Measurements from ENCODE around the gene INPP5A.

The INPP5A gene

GRCh38 chr10:132634947-132635271, 97.3 kb downstream of the INPP5A start:
- TF ChIP-seq CTCF (IDR thresholded peaks at IDR 0.05; ENCODE audit: low read depth, low read length, poor library complexity, severe bottlenecking) = no peak
- TF ChIP-seq EZH2phosphoT487 (IDR thresholded peaks at IDR 0.05; ENCODE audit: borderline replicate concordance, low read length) = no peak
- Histone ChIP-seq H3F3A (ENCODE audit: control insufficient read depth, insufficient read depth) (no peaks in the 10 kb centered on the region), H3K79me2 (ENCODE audit: control insufficient read depth, low read length) (no peaks in the 10 kb centered on the region), H3K36me3 (ENCODE audit: control insufficient read depth, low read length) (no peaks in the 10 kb centered on the region), H3K27ac (ENCODE audit: low read depth, low read length) (no peak overlapping the region), H3K27me3 (ENCODE audit: control insufficient read depth, low read length) (no peaks in the 10 kb centered on the region), H3K9me2 (replicated peaks; ENCODE audit: control insufficient read depth, low read length) (no peaks in the 10 kb centered on the region), H3K4me2 (ENCODE audit: low read length) (no peak overlapping the region), H3K4me1 (ENCODE audit: control insufficient read depth, low read length) (peaks cover 10% of the 10 kb centered on the region), H3K4me3 (ENCODE audit: low read length) (no peak overlapping the region), H3K9me3 (ENCODE audit: control insufficient read depth, insufficient read depth, low read length) (no peaks in the 10 kb centered on the region), H4K20me1 (ENCODE audit: control insufficient read depth, insufficient read depth, low read depth, low read length) (no peaks in the 10 kb centered on the region)

- Histone ChIP-seq H3K4me2 (ENCODE audit: low read length) (no peak overlapping the region), H3K4me3 (ENCODE audit: low read length) (no peak overlapping the region), H3F3A (ENCODE audit: control insufficient read depth, insufficient read depth) (no peaks in the 10 kb centered on the region), H3K9me3 (ENCODE audit: control insufficient read depth, insufficient read depth, low read length) (no peaks in the 10 kb centered on the region), H3K4me1 (ENCODE audit: control insufficient read depth, low read length) (peaks cover 10% of the 10 kb centered on the region), H3K36me3 (ENCODE audit: control insufficient read depth, low read length) (no peaks in the 10 kb centered on the region), H3K27ac (ENCODE audit: low read depth, low read length) (no peak overlapping the region), H3K79me2 (ENCODE audit: control insufficient read depth, low read length) (no peaks in the 10 kb centered on the region), H4K20me1 (ENCODE audit: control insufficient read depth, insufficient read depth, low read depth, low read length) (no peaks in the 10 kb centered on the region), H3K27me3 (ENCODE audit: control insufficient read depth, low read length) (no peaks in the 10 kb centered on the region), H3K9me2 (replicated peaks; ENCODE audit: control insufficient read depth, low read length) (no peaks in the 10 kb centered on the region)
- TF ChIP-seq CTCF (IDR thresholded peaks at IDR 0.05; ENCODE audit: low read depth, low read length, poor library complexity, severe bottlenecking) (no peak), EZH2phosphoT487 (IDR thresholded peaks at IDR 0.05; ENCODE audit: borderline replicate concordance, low read length) (no peak)
These were observed 98.8 kb downstream of the INPP5A start for GRCh38 chr10:132636358-132636757.

GRCh38 chr10:132637477-132638129, 100.0 kb downstream of the INPP5A start:
- Histone ChIP-seq H3K9me3 (ENCODE audit: control insufficient read depth, insufficient read depth, low read length) (no peaks in the 10 kb centered on the region), H3K9me2 (replicated peaks; ENCODE audit: control insufficient read depth, low read length) (no peaks in the 10 kb centered on the region), H3K4me1 (ENCODE audit: control insufficient read depth, low read length) (peaks cover 10% of the 10 kb centered on the region), H3K79me2 (ENCODE audit: control insufficient read depth, low read length) (no peaks in the 10 kb centered on the region), H3K36me3 (ENCODE audit: control insufficient read depth, low read length) (no peaks in the 10 kb centered on the region), H3K27me3 (ENCODE audit: control insufficient read depth, low read length) (no peaks in the 10 kb centered on the region), H3F3A (ENCODE audit: control insufficient read depth, insufficient read depth) (no peaks in the 10 kb centered on the region), H3K27ac (ENCODE audit: low read depth, low read length) (no peak overlapping the region), H3K4me2 (ENCODE audit: low read length) (peak overlapping the region; percentile 39), H3K4me3 (ENCODE audit: low read length) (no peak overlapping the region), H4K20me1 (ENCODE audit: control insufficient read depth, insufficient read depth, low read depth, low read length) (no peaks in the 10 kb centered on the region)
- TF ChIP-seq CTCF (IDR thresholded peaks at IDR 0.05; ENCODE audit: low read depth, low read length, poor library complexity, severe bottlenecking) (peak; percentile 62), EZH2phosphoT487 (IDR thresholded peaks at IDR 0.05; ENCODE audit: borderline replicate concordance, low read length) (no peak)

All from DOHH2 (cell line).